ENCODE data around the gene SLC16A8. TPM values are rescaled to one million over a fixed set of nuclear protein-coding genes. Genes with fewer than 3 reads are reported as not detected.

Gene SLC16A8
- total RNA-seq, 1 donor from 2014 or later: 0.16 TPM

DNA sequence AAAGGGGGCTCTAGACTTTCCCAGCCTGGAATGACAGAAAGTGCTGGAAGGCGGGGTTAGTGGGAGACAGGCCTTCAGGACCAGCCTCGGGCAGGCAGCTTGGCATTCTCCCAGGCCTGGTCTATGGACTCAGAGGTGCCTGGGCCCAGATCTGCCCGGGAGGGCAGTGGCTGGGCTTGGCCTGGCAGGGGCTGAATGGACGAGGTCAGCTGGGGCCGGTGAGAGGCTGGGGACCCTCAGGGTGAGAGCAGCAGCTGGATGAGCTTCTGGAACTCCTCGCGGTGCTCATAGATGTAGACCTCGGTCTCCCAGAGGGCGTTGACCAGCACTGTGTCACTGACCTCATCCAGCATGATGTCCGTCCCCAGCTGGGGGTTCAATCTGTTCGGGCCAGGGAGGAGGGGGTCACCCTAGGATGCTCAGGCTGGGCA, 28.0 kb upstream of the SLC16A8 start:
- no peak for DNase-seq

DNA sequence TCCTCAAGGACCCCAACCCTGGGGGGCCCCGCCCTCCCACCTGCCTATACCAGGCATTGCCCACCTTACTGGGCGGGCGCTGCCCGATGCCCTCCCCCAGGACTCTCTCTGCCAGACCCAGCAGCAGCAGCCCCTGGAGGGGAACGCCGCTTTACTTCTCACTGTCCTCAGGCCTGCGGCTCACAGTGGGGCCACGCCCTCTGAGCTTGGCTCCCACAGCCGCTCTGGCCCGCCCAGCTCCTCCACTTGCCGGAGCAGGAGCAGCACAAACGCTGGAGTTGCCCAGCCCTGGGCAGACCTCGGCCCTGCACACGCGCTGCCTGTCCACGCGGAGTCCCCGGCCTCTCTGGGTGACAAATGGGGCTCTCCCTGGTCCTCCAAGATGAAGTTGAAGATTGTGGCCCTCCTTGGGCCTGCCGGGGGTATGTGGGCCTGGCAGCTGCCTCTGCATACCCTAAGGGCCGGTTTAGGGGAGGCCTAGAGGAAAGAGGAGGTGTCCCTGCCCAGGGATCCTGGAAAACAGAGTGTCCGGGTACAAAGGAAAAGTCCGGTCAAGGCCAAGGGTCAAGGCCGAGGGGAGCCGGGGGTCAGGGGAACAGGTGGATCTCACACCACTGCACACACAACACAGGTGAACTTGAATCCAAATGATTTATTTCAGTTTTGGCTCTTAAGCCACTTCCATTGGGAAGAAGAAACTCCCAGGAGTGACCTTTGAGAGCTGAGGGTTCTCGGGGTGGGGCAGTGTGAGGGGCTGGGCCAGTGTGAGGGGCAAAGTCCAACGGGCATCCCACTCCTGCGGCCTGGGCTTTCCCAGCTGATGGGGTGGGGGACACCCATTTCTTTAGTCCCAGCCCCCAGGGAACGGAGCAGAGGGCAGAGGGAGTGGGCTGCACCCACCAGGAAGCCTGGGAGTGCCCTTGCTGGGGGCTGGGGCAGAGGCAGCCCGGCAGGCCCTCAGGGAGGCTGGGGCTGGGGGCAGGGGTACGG, 27.2 kb upstream of the SLC16A8 start:
- DNase-seq: no peak

DNA sequence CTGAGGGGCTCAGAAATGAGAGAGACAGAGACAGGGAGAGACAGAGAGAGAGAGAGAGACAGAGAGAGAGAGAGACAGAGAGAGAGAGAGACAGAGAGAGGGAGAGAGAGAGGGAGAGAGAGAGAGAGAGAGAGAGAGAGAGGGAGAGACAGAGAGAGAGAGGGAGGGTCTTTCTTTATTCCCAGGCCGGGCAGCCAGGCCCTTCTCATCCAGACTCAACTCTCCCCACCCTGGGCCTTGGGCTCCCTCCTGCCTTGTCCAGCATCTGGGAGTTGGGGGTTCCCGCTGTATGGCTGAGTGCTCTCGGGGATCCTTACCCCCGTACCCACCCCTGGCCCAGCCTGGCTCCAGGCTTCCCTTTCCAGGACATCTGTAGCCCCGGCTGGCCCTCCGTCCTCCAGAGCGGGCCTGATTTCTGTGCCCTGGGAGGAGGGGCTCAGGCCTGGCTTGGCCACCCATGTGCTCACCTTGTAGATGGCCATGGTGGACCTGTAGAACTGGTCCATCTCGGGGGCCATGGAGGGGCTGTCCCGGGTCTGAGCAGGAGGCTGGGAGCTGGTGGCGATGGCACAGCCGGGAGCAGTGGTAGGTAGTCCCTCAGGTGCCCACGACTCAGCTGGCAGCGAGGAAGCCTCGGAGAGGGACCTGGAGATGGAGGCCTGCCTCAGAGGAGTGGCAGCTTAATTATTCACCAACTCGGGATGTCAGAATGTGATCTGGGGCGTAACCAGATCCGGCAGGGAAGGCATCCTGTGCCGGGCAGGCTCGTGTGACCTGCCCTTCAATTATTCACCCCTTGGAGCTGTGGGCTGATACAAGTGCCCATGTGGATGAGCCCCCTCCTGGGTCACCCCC, 26.3 kb upstream of the SLC16A8 start, which contains the start of gene BAIAP2L2:
TSS of gene BAIAP2L2 (minus strand) at position 677 of the 855 bp plus-strand sequence. CDS start at position 518, 159 bp downstream.
- no peak for DNase-seq

DNA sequence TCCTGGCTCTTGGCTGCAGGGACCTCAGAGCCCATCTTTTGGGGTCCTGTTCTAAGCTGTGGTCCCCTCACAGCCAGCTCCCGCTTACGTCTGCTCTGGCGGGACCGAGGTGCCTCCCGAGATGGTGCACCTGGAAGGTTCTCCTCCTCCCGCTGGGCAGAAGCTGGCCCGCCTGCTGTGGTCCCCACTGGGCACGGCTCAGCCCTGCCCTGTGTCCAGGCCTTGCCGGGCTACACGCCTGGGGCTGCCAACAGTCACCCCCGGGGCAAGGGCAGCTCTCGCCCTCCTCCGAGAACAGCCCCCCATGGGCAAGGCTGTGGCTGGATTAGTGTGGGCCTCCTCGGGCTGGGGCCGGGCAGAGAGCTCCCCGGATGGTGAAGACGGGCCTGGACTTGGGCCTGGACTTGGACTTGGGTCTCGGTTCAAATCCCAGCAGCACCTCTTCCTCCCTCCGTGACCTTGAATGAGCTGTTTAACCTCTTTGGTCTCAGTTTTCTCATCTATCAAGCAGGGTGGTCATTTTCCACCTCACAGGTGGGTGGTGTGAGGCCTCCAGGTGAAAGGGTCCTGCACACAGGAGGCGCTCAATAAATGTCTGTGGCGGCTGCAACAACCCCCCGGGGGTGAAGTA, 25.5 kb upstream of the SLC16A8 start:
- no peak for DNase-seq

DNA sequence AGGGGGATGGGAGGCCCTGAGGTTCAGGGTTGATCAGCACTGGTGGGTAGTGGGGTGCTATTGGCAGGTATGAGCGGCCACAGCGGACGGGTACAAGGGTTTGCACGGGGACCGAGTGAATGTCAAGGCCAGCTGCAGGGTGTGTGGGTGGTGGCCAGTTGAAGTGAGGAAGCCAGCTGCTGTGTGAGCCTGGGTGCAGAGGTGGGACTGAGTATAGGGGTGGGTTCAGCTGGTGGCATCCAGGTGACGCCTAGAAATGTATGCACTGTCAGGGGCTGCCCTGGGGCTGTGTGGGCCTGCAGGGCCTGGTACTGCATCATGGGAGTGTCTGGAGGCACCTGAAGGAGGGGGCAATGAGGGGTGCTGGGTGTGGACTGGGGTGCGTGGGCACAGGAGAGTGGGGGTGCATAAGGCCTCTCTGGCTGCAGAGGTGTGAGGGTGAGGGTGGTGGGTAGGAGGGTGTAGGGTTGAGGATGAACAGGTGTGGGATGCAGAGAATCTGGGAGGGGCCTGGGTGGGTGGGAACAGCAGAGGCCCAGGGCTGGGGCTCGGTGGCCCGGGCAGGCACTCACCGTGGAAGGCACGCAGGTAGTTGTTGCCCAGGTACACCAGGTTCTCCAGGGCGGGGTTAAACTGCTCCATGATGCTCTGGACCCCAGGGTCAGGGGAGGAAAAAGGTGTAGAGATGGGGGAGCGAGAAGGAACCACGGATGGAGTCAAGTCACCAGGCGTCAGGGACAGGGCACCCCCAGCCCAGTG, 24.8 kb upstream of the SLC16A8 start:
- no peak for DNase-seq

DNA sequence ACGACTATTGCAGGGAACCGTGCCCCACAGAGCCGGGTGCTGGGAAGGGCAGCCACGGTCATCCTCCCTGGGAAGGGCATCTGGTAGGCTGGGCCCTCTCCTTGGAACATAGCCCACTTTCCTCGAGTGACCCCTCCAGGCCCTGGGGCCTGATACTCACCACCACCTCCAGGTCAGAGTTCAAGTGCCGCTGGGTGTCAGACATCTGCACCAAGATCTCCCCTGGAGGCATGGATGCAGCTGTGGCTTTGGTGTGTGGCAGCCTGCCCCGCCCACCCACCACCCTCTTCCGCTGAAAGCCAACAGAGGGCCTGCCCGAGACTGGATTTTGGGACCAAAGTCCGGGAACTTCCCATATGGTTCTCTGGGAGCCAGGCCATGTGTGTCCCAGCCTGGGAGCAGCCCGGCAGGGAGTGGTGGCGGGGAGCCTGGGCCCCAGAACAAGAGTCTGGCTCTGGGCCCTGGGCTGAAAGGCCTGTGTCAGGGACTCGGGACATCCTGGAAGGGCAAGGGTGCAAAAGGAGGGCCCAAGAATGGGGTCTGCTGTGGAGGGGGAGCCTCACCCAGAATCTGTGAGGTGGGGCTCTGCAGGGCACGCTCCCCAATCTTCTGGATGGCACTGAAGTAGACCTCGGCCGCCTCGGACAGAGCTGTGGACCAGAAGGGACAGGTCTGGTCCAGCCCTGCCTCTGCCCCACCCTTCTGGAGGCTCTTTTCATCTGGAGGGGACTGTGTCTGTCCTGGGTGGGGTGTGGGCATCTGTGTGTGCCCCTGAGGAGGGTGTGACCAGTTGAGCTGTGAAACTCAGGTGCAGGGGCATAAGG, 23.9 kb upstream of the SLC16A8 start:
- DNase-seq: no peak

DNA sequence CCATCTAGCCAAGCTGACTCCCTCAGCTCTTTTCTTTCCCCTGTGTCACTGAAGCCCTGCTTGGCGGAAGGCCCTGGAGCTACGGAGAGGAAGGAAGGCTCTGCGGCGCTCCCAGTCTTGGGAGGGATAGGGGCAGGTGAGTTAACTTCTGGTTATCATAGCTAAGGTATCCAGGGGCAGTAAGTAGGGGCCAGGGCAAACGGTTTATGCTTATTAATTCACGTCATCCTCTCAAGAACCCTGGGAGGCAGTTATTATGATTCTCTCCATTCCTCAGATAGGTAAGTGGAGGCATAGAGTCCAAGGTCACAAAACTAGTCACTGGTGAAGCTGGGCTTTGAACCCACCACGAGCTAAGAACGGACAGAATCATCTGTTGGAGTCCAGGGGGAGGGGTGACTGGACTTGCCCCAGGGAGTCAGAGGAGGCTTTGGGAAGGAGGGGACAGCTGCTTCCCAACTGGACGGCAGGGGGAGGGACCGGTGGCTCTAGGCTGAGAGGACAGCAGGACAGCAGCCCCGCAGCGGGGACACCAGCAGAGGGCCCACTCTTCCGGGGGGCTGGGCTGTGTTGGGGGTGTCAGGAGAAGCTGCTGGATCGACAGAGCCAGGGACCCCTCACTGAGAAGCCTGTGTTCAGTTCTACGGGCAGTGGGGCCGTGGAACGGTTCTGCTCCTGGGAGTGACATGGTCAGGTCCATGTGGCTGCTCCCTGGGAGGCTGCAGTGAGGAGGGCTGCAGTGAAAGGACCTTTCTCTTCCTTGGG, 23.0 kb upstream of the SLC16A8 start:
- DNase-seq: no peak

DNA sequence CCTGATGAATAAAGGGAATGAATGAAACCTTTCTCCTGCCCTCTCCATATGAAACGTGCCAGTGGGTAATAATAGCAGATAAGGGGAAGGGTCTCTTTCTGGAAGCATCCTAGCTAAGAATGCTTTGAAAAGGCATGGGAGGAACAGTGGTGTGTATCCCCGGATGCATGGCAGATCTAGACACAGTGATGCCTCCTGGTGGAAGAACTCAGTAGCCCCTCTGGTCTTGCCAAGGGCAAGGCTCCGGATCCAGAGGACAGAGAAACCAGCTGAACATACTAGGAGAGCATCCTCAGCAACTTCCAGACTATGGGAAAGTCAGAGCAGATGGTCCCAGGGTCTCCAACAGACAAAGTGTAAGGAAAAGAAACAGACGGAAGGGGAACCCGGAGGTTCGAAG, 20.1 kb upstream of the SLC16A8 start:
- DNase-seq: no peak

DNA sequence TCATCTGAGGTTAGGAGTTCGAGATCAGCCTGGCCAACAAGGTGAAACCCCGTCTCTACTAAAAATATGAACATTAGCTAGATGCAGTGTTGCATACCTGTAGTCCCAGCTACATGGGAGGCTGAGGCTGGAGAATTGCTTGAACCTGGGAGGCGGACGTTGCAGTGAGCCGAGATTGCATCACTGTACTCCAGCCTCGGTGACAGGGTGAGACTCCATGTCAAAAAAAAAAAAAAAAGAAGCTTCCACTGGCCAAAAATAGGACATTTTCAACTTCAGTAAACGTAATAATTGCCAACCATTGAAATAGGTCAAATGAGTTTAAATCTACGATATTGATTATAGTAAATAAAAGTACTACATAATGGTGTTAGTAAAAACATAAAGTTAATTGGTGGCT, 19.7 kb upstream of the SLC16A8 start:
- no peak for DNase-seq

DNA sequence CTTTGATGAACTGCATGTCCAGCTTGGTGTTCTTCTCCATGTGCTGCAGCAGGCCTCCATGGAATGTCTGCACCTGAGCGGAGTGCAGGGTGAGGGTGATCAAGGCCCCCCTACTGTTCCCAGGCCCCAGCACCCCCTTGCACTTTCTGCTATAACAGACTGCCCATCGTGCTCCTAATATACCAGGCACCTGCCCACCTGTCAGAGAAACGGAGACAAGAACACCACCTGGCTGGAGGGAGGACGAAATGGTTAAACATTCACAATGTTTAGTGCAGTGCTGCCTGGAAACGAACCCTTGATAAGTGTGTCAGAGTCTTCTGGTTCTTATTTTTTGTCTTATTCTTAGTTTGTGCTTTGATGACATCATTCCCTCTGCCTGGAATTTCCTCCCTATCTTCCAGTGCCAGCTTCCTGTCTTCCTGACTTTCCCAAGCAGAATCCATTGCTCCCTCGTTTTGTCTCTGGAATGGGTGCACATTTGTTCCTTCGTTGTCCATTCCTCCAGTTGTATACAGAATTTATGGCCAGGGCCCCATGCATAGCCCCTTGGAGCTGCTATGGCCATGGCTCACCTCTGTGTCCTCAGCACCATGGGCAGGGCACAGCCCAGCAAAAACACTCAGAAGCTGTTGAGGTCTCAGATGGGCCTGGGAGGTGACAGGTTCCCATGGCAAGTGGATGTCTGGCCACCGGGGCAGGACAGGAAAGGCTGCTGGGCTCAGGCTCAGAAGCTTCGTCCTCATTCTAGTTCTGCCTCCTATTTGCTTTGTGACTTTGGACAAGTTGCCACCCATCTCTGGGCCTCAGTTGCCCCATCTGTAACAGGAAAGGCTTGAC, 14.6 kb upstream of the SLC16A8 start:
- DNase-seq: no peak

DNA sequence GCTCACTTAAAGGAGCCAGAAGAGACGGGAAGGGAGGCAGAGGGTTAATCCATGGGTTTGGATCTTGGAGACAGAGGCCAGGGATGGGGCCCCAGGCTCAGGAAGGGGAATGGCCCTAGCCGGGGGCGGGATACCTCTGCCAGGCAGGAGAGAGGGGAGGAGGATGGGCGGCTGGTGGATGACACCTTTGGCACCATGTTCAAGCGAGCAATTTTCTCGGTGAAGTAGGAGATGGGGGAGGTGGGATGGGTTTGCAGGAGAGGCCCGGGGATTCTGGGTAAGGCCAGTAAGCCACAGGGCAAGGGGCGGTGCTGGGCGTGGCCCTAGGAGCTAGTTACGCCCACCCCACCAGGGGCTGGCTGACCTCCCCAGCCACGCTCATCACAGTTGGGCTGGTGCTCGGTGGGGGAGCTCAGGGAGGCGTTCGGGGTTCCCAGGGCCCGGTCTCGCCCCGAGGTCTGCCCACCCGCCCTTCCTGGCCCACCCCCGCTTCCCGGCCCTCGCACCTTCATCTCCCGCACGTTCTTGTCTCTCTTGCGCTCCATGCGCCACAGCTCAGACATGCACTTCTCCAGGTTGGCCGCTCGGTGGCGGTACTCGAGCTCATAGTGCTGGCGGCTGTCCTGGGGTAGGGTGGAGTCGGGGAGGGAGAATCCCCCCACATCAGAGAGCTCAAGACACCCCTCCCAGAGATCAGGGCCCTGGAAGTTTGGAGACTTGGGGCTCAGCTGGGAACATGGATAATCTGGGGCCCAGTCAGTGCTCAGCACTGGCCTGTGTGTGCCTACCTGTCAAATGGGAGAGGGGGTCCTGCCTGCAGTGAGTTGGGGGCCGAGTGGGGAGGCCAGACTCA, 13.8 kb upstream of the SLC16A8 start:
- DNase-seq: no peak

DNA sequence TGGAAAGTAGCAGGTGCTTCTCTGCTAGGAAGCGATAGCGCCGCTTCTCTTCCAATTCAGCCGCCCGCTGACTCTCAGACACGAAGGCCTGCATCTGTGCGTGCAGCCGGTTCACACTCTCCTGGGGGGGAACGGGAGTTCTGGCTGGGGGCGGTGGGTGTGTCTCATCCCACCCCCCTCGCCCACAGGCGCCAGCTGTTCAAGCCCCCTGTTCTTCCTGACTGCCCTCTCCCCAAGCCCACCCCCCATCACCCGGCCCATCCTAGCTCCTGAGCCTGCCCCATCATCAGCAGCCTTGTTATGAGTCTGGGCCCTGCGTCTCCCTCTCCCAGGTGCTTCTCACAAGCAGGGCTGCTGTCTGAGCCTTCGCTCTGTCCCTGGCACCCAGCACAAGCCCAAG, 13.1 kb upstream of the SLC16A8 start:
- DNase-seq: no peak

DNA sequence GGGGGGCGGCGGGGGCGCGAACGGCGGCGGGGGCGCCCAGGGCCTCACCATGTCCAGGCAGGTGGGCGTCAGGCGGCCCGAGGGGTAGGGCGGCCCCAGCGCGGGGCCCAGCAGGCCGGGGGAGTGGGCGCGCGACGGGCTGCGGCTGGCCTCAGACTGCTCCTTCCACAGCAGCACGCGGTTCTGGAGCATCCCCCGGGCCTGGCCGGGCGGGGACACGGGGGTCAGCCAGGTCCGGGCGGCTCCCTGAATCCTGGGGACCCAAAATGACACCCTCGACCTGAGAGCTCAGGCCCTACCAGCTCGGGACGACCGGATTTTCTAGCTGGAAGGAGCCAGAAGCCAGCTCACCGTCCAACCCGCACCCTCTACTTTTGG, 5.5 kb upstream of the SLC16A8 start:
- DNase-seq: no peak

DNA sequence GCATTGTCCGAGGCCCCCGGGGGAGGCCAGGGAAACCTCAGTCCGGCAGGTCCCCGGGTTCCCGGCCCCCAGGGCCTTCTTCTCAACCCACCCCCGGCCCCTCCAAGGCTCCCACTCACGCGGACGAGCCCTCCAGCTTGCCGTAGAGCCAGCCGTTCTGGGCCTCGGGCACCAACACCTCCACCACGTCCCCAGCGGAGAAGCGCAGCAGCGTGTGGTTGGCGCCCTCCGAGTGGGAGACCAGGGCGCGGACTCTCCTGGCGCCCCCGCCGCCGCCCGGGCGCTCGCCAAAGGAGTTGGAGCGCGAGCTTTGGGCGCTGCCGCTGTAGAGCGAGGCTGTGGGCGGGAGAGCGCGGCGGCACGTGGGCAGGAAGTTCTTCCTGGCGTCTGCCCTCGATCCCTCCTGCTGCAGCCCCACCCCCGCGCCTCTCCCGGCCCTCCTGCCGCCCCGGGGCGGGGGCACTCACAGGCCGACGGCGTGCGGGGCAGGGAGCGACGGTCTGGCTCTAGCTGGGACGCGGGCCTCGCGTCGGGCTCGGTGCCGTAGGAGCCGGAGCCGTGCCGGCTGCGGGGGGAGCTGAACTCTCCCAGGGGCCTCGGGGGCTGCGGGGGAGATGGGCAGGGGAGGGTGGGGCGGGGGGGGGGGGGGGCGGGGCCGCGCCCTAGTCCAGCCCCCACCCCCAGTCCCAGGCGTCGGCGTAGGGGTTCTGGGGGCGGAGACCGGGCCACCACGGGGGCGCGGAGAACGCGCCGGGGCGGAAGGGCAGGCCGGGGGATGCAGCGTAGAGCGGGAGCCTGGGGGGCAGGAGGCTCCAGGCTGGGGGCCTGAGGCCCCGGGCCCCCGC, 4.9 kb upstream of the SLC16A8 start:
- no peak for DNase-seq

DNA sequence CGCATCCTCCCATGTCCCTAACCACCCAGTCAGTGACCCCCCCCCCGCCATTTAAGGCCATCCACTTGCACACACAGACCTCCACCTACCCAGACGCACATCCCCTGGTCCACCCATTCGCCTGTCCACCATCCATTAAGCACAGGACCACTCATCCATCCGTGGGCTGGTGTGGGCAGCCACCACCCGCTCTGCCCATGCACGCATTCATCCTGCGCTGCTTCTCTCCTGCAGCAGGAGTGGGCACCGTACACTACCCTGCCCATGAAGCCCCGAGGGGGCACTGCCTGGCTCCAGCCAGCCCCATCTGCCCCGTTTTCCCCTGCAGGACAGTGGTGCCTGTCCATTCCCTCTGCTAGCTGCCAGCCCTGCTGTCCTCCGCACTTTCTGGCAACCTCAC, 3.9 kb upstream of the SLC16A8 start:
- no peak for DNase-seq

DNA sequence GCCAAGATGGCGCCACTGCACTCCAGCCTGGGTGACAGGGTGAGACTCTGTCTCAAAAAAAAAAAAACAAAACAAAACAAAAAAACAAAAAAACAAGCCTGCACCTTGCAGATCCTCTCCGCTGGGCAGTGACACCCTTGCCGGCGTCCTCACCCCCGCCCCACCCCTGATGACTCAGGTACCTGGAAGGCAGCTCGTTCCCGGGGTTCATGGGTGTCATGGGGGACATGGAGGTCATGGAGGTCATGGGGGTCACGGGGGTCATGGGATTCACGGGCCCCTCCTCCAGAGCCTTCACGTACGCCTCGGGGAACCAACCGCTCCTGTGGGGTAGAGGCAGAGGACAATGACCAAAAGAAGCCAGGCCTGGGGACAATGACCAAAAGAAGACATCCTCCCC, 3.0 kb upstream of the SLC16A8 start:
- no peak for DNase-seq

All from occipital lobe (tissue), 2 donors.